GM19193 (cell line): Measurements from ENCODE around the gene LRRC27.

ENCODE experiments used
- POLR2A ChIP-seq: IDR thresholded peaks from 4 replicates; pipeline ENCODE4 v1.6.1; 2011; ENCODE audit not compliant: insufficient read depth, insufficient read length; ENCODE audit errors: extremely low read depth

Gene LRRC27

GRCh38 chr10:132403511-132404168 lies 71.6 kb downstream of the LRRC27 start:
- no peak for TF ChIP-seq POLR2A

DNA sequence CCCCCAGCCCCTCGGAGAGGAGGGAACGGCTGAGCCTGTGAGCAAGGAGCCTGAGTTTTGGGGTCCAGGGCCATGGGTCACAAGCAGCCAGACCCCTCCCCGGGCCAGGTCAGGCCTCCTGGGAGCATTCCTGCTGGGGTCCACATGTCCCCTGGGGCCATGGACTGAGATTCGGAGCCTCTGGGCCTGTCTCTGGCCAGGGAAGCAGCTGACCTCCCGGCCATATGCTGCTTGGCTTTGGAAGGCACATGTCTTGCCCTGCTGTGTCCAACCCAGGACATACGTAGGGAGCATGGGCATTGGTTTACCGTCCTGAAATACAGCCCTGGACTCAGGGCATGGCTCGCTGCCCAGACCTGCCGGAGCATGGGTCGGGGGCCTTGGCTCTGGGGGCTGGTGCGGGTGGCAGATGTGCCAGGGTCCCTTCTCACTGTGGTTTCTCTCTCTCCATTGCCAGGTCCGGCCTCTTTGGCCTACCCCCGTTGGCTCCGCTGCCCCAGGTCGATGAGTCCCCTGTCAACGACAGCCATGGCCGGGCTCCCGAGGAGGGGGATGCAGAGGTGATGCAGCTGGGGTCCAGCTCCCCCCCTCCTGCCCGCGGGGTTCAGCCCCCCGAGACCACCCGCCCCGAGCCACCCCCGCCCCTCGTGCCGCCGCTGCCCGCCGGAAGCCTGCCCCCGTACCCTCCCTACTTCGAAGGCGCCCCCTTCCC lies 72.3 kb downstream of the LRRC27 start:
- no peak for TF ChIP-seq POLR2A

GRCh38 chr10:132404911-132405462 lies 73.0 kb downstream of the LRRC27 start:
- TF ChIP-seq POLR2A: no peak

DNA sequence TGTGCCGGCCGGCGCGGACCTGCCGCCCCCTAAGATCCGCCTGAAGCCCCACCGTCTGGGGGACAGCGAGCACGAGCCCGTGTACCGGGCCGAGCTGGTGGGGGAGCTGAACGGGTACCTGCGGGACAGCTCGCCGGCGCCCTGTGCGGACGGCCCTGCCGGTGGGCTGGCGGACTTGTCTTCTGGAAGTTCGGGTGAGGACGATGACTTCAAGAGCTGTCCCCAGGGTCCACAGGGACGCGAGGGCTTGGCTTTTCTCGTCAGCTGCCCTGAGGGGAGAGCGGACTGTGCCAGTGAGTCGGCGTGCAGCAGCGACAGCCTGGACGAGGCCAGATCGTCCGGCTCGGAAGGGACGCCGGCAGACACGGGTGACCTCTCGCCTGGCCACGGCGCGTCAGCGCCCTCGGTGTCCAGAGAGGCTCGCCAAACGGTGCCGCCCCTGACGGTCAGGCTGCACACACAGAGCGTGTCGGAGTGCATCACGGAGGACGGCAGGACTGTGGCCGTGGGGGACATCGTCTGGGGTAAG lies 73.5 kb downstream of the LRRC27 start:
- TF ChIP-seq POLR2A: no peak

DNA sequence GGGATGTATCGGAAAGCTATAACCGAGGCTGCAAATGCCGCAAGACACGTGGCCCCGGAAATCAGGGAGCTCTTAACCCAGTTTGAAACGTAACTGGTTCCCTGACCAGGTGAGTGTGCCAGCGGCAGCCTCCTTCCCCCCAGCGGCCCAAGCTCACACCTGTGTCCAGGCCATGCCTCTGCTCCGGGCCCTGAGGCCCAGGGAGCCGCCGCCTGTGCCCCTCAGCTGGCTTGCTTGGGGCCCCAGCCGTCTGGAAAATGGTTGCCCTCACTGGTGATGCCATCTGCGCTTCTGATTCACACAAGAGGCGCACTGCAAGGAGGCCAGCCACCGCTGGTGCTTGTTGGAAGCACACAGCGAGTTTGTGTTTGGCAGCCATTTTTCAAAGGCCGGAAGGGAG lies 74.2 kb downstream of the LRRC27 start:
- no peak for TF ChIP-seq POLR2A

DNA sequence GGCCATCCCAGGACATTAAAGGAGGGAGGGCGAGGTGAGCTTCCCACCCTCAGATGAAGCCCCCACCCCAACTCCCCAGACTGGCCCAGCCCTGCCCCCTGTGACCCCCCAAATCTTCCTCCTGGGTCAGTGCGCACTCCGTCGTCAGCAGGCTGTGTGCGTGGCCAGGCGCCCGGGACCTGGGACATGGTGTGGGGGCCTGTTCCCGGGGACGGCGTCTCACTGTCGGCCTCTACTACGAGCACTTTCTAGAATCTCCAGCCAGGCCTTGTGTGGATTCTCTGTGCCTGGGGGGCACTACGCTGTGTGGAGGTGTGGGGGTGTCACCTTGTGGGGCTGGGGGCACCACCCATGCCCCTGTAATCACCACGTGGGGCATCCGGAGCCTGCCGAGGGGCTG lies 74.8 kb downstream of the LRRC27 start:
- no peak for TF ChIP-seq POLR2A

DNA sequence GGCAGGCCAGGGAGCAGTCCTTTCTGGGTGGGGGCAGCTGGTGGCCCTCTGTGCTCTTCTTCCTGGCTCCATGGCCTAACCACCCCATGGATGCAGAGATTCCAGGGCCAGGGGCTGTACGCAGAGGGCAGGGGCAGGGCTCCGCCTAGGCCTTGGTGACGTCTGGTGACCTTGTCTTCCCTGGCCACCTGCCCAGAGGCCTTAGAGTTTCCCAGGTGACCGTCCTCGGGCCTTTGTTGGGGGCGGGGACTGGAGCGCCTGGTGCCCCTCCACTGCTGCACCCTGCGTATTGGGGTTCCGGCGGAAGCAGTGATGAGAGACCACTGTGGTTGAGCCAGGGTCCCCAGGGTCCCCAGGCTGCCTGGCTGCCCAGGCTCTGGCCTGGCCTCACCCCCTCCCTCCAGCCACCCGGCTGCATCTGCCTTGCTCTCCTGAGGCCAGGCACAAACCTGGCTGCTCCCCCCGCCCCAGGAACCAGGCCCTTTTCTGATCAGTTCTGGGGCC lies 75.3 kb downstream of the LRRC27 start:
- TF ChIP-seq POLR2A: no peak

GRCh38 chr10:132407846-132408278 lies 75.9 kb downstream of the LRRC27 start:
- no peak for TF ChIP-seq POLR2A

DNA sequence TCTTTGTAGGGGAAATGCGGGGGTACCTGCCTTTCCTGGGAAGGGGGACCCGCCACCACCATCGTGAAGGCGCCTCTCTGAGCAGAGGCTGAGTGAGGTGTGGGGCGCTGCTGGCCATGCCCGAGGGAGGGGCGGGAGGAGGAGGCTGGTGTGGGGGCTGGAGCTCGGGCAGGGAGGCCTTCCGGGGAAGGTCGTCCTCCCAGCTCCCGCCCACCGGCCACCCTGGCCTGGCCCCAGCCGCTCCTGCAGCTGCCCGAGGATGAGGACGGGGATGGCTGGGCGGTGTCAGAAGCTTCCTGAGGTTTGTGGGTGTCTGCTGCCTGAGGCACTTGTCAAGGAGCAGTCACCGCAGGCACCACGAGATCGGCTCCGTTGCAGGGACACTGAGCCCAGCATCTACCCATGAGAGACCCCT lies 76.4 kb downstream of the LRRC27 start:
- no peak for TF ChIP-seq POLR2A

DNA sequence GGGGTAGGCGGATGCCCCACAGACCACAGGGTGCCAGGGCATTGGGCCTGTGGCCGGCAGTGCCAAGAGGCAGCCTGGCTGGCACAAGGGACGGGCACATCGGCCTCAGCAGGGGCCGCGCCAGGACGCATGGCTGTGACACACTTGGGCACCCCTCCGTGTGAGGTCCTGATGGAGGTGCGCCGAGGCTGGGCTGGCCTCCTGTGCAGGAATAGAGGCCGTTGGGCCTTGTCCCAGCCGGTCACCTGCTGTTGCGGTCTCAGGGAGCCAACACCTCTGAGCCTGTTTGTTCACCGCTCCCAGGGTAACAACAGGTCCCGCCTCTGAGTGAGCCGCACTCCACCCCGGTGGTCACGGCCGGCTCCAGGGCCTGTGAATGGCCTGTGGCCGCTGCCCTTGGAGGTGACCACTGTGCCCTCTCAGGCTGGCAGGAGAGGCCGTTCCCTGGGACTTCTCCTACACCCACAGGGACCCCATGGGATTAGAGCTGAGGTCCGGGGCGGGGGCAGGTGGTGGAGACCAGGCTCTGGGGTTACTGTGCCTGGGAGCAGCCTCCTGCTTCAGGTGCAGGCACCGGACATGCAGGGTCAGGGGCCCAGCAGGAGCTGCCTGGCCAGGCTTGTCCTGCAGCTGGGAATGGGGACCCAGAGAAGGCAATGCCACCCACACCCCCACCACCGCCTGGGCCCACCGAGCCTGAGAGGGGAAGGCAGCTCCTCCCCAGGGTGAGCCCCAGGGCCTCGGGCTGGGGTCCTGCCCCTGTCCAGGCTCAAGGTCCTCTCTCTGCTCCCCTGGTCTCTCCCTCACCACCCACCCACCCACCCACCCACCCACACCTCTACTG lies 77.1 kb downstream of the LRRC27 start:
- TF ChIP-seq POLR2A: no peak

- TF ChIP-seq POLR2A: no peak
These were observed 77.7 kb downstream of the LRRC27 start for GRCh38 chr10:132409667-132410028.

DNA sequence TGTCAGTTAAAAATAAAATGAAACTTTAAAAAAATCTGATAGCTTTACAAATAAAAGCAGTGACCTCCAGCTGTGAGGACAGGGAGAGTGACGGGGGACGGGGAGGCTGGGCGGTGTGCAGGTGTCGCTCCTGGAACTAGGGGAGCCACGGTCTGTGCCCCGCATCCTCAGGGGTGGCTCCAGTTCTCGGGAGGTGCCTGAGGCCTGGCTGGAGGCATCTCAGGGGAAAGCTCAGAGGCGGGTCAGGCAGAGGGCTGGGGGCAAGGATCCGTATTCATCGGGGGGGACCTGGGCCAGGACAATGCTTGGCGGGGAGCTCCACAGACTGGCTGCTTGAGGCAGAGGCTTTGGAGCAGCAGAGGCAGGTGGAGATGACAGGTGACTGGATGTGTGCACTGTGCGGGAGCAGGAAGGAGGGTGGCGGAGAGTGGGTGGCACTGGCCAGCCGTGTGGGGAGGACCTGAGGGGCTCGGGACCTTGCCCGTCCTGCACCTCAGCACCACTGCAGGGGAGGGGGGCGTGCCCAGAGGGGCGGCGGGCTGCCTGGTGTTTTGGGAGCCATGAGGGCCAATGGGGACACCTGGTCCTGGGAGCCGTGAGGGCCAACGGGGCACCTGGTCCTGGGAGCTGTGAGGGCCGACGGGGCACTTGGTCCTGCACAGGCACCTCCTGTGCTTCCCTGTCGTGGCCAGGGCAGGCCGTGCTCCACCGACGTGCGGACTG lies 78.2 kb downstream of the LRRC27 start:
- no peak for TF ChIP-seq POLR2A

DNA sequence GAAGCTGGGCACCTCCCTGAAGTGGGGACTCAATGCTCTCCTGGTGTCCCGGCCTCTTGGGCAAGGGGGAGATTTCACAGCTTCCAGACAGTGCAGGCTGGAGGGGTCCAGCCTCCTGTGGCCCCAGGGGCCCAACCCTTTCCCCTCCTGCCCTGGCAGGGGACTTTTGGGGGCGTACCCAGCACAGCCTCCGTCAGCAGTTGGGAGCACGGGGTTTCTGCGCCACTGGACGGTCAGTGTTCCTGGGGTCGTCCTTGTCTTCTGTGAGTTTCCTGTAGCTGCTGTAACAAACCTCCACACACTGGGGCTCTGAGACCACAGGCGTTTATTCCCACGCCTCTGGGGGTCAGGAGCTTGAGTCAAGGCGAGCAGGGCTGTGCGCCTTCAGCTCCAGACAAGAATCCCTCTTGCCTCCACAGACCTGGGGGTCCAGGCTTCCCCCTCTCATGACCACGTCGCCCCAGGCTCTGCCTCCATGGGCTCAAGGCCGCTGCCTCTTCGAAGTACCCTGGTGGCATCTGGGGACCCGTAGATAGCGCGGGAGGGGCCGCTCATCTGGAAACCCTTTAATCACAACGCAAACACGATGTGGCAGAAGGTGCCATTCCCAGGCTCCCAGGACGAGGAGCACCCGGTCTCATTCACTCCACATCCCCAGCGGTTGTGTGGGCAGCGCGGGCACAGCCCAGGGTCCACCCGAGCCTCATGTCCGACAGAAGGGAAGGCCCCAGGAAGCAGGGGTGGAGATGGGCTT lies 79.0 kb downstream of the LRRC27 start:
- no peak for TF ChIP-seq POLR2A

- TF ChIP-seq POLR2A: no peak
These were observed 79.7 kb downstream of the LRRC27 start for GRCh38 chr10:132411561-132412253.
